ENCODE data around the gene NQO2.

Gene NQO2

DNA sequence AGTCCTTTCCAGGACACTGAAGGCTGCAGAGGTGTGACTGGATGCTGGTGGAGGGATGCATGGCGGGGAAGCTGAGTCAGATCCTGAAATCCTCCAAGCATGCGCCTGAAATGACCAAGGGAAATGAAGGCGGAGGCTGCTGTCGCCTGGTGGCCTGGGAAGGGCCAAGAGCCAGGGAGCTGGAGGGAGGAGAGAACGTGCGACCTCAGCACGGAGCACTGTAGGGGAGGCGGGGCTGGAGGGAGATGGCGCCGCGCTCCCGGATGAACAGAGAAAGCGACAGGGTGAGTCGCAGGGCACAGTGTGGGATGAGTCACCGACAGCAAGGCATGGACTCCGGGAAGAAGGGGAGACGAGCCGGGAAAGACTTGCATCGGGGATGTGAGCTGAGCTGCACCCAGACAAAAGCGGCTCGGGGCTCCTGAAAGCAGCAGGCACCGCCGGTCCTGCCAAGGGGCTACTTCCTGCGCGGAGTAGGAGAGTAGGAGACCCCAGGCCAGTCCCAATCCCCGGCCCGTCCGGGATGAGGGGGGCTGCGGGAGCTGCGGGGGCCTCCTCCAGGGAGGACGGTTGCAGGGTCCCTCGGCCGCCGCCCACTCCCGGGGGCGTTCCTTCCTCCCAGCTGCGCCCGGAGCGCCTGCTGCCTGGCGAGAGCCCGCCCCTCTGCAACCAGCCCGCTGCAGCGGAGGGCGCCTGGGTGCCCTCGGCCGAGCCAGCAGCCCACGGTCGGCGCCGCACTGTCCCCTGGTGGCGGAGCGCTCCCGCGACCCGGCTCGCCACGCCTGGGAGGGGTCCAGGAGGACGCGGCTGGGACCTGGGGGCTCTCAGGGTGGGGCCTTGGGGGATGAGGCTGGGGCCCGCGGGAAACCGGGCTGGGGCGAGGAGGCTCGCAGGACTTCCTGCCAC lies 11.0 kb upstream of the NQO2 start (continued):
- peak; percentile 91 for TF ChIP-seq ZBTB48 (tag by site-specific recombination; IDR thresholded peaks at IDR 0.05)
- peak; percentile 84 for TF ChIP-seq ZNF2 (tag by site-specific recombination; IDR thresholded peaks at IDR 0.05)
- TF ChIP-seq SP3 (tag by site-specific recombination; IDR thresholded peaks at IDR 0.05) = peak; percentile 84
- TF ChIP-seq EGR2 (tag by site-specific recombination; IDR thresholded peaks at IDR 0.05; ENCODE audit: low read depth) = peak; percentile 66
- TF ChIP-seq, protein P1, sequence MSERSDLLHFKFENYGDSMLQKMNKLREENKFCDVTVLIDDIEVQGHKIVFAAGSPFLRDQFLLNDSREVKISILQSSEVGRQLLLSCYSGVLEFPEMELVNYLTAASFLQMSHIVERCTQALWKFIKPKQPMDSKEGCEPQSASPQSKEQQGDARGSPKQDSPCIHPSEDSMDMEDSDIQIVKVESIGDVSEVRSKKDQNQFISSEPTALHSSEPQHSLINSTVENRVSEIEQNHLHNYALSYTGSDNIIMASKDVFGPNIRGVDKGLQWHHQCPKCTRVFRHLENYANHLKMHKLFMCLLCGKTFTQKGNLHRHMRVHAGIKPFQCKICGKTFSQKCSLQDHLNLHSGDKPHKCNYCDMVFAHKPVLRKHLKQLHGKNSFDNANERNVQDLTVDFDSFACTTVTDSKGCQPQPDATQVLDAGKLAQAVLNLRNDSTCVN (tag by site-specific recombination; optimal IDR thresholded peaks at IDR 0.05) = peak; percentile 82
- no peak for TF ChIP-seq HOXD13 (CRISPR knock-in tag; IDR thresholded peaks at IDR 0.05; ENCODE audit: borderline replicate concordance)
- no peak for TF ChIP-seq OVOL3 (tag by site-specific recombination; IDR thresholded peaks at IDR 0.05)
- peak; percentile 94 for TF ChIP-seq ZNF366 (tag by site-specific recombination; conservative IDR thresholded peaks at IDR 0.05)
- TF ChIP-seq ZNF629 (tag by site-specific recombination; IDR thresholded peaks at IDR 0.05) = peak; percentile 88
- TF ChIP-seq ZNF514 (tag by site-specific recombination; IDR thresholded peaks at IDR 0.05) = no peak
- 0 out of 2 replicates have a peak, but pooled peaks have one; percentile 30 for TF ChIP-seq ZFP69B (tag by site-specific recombination; IDR thresholded peaks at IDR 0.05)
- peak; percentile 73; the same call in 1 of the 2 replicates for TF ChIP-seq ZNF24 (tag by site-specific recombination; IDR thresholded peaks at IDR 0.05)
- no peak for TF ChIP-seq GLI2 (tag by site-specific recombination; IDR thresholded peaks at IDR 0.05; ENCODE audit: borderline replicate concordance, low read depth)
- TF ChIP-seq ZNF132 (tag by site-specific recombination; IDR thresholded peaks at IDR 0.05; ENCODE audit: borderline replicate concordance) = no peak
- no peak for TF ChIP-seq ZNF362 (tag by site-specific recombination; IDR thresholded peaks at IDR 0.05)
- TF ChIP-seq ZNF473 (tag by site-specific recombination; IDR thresholded peaks at IDR 0.05) = no peak
- TF ChIP-seq ZNF600 (tag by site-specific recombination; IDR thresholded peaks at IDR 0.05) = peak; percentile 95
- TF ChIP-seq, protein P2, sequence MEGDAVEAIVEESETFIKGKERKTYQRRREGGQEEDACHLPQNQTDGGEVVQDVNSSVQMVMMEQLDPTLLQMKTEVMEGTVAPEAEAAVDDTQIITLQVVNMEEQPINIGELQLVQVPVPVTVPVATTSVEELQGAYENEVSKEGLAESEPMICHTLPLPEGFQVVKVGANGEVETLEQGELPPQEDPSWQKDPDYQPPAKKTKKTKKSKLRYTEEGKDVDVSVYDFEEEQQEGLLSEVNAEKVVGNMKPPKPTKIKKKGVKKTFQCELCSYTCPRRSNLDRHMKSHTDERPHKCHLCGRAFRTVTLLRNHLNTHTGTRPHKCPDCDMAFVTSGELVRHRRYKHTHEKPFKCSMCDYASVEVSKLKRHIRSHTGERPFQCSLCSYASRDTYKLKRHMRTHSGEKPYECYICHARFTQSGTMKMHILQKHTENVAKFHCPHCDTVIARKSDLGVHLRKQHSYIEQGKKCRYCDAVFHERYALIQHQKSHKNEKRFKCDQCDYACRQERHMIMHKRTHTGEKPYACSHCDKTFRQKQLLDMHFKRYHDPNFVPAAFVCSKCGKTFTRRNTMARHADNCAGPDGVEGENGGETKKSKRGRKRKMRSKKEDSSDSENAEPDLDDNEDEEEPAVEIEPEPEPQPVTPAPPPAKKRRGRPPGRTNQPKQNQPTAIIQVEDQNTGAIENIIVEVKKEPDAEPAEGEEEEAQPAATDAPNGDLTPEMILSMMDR (tag by site-specific recombination; IDR thresholded peaks at IDR 0.05) = peak; percentile 77; the same call in 1 of the 2 replicates
- peak; percentile 43; the same call in 1 of the 2 replicates for TF ChIP-seq GLIS1 (tag by site-specific recombination; IDR thresholded peaks at IDR 0.05)
- no peak for TF ChIP-seq ZNF791 (tag by site-specific recombination; IDR thresholded peaks at IDR 0.05)
- TF ChIP-seq GFI1B (tag by site-specific recombination; IDR thresholded peaks at IDR 0.05) = no peak
- TF ChIP-seq ZNF404 (tag by site-specific recombination; IDR thresholded peaks at IDR 0.05) = no peak
- TF ChIP-seq, protein P3, sequence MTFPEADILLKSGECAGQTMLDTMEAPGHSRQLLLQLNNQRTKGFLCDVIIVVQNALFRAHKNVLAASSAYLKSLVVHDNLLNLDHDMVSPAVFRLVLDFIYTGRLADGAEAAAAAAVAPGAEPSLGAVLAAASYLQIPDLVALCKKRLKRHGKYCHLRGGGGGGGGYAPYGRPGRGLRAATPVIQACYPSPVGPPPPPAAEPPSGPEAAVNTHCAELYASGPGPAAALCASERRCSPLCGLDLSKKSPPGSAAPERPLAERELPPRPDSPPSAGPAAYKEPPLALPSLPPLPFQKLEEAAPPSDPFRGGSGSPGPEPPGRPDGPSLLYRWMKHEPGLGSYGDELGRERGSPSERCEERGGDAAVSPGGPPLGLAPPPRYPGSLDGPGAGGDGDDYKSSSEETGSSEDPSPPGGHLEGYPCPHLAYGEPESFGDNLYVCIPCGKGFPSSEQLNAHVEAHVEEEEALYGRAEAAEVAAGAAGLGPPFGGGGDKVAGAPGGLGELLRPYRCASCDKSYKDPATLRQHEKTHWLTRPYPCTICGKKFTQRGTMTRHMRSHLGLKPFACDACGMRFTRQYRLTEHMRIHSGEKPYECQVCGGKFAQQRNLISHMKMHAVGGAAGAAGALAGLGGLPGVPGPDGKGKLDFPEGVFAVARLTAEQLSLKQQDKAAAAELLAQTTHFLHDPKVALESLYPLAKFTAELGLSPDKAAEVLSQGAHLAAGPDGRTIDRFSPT (tag by site-specific recombination; IDR thresholded peaks at IDR 0.05) = no peak; the same call in 1 of the 2 replicates
- no peak for TF ChIP-seq ZNF23 (tag by site-specific recombination; IDR thresholded peaks at IDR 0.05; ENCODE audit: borderline replicate concordance)
- TF ChIP-seq, protein P4, sequence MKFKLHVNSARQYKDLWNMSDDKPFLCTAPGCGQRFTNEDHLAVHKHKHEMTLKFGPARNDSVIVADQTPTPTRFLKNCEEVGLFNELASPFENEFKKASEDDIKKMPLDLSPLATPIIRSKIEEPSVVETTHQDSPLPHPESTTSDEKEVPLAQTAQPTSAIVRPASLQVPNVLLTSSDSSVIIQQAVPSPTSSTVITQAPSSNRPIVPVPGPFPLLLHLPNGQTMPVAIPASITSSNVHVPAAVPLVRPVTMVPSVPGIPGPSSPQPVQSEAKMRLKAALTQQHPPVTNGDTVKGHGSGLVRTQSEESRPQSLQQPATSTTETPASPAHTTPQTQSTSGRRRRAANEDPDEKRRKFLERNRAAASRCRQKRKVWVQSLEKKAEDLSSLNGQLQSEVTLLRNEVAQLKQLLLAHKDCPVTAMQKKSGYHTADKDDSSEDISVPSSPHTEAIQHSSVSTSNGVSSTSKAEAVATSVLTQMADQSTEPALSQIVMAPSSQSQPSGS (tag by site-specific recombination; IDR thresholded peaks at IDR 0.05; ENCODE audit: low read depth) = no peak
- no peak for TF ChIP-seq ZNF138 (tag by site-specific recombination; IDR thresholded peaks at IDR 0.05; ENCODE audit: borderline replicate concordance)
- peak; percentile 96 for TF ChIP-seq ZEB2 (tag by site-specific recombination; IDR thresholded peaks at IDR 0.05)
- peak; percentile 78 for TF ChIP-seq ZBTB7A (tag by site-specific recombination; IDR thresholded peaks at IDR 0.05; ENCODE audit: low read depth)
- no peak; the same call in 1 of the 2 replicates for TF ChIP-seq GLI4 (tag by site-specific recombination; IDR thresholded peaks at IDR 0.05)
- TF ChIP-seq ZNF146 (tag by site-specific recombination; IDR thresholded peaks at IDR 0.05) = no peak
- peak; percentile 67 for TF ChIP-seq ZIC2 (tag by site-specific recombination; IDR thresholded peaks at IDR 0.05)
- TF ChIP-seq KLF8 (tag by site-specific recombination; IDR thresholded peaks at IDR 0.05) = peak; percentile 87
